H1 (cell line): ENCODE results near the gene TCF7L2. TPM values are rescaled to one million over a fixed set of nuclear protein-coding genes. Genes with fewer than 3 reads are reported as not detected.

Experiments
- CTCF ChIA-PET: fragments of 300-600 bp; sonication (Branson Sonifier 250); formaldehyde crosslinking; loops from one replicate; lab custom pipeline; 2021; ENCODE audit not compliant: partially characterized antibody; lab: Charles Lee
- POLR2A ChIA-PET: fragments of 300-600 bp; sonication (Branson Sonifier 250); formaldehyde crosslinking; loops from one replicate; lab custom pipeline; 2021; ENCODE audit warnings: inconsistent platforms; ENCODE audit not compliant: partially characterized antibody; lab: Charles Lee
- DNase-seq, 2 experiments: peaks; one replicate each; pipeline versions ENCODE4 v3.0.0 to v3.0.0-alpha.2; 2010 to 2022; ENCODE audit warnings: low spot score in 2 of 2, low read depth in 1 of 2, mixed read lengths in 1 of 2
- FAIRE-seq: peaks from 2 replicates; lab custom pipeline; 2011; peaks lifted over from hg19 to GRCh38; lab: Jason Lieb, UNC
- H2AFZ ChIP-seq: 2 replicates; pipeline ENCODE4 v1.8.1; 2012; ENCODE audit warnings: low read length, inconsistent platforms
- H2AK5ac ChIP-seq: 2 replicates; pipeline ENCODE4 v1.6.1; 2013; ENCODE audit warnings: low read depth, low read length
- H2BK120ac ChIP-seq: replicated peaks from 2 replicates; pipeline ENCODE3; 2013; ENCODE audit warnings: low read depth, low read length, inconsistent platforms
- H2BK12ac ChIP-seq: 2 replicates; pipeline ENCODE4 v1.6.1; 2013; ENCODE audit warnings: low read depth, low read length
- H2BK15ac ChIP-seq: 2 replicates; pipeline ENCODE4 v1.6.1; 2013; ENCODE audit warnings: low read length
- H2BK20ac ChIP-seq: 2 replicates; pipeline ENCODE4 v1.6.1; 2013; ENCODE audit warnings: low read length
- H2BK5ac ChIP-seq: 2 replicates; pipeline ENCODE4 v1.6.1; 2013; ENCODE audit warnings: low read depth, low read length
- H3K14ac ChIP-seq: 2 replicates; pipeline ENCODE4 v1.6.1; 2013; ENCODE audit warnings: inconsistent platforms; ENCODE audit not compliant: insufficient read length
- H3K18ac ChIP-seq: 2 replicates; pipeline ENCODE4 v1.6.1; 2013; ENCODE audit warnings: low read length; ENCODE audit errors: extremely low read depth
- H3K23ac ChIP-seq: 2 replicates; pipeline ENCODE4 v1.6.1; 2013; ENCODE audit warnings: inconsistent platforms; ENCODE audit not compliant: insufficient read length
- H3K23me2 ChIP-seq: 2 replicates; pipeline ENCODE4 v1.6.1; 2013; ENCODE audit warnings: low read depth, low read length
- H3K27ac ChIP-seq: 2 replicates; pipeline ENCODE4 v1.6.1; 2011; ENCODE audit warnings: low read depth, low read length, inconsistent platforms
- H3K27me3 ChIP-seq, 4 experiments: replicated peaks in 1 of 4; 1 replicate in 1 of 4; 2 replicates in 3 of 4; pipeline versions ENCODE4 v1.6.1 to v1.8.1; 2011 to 2013; ENCODE audit warnings: low read length in 3 of 4, mild to moderate bottlenecking in 3 of 4, inconsistent platforms in 2 of 4, mixed read lengths in 2 of 4, moderate library complexity in 1 of 4; ENCODE audit not compliant: control insufficient read depth in 3 of 4, insufficient read depth in 3 of 4; ENCODE audit errors: extremely low read depth in 1 of 4
- H3K36me3 ChIP-seq, 4 experiments: 2 replicates each; pipeline versions ENCODE4 v1.6.1 to v1.8.1; 2011 to 2013; ENCODE audit warnings: mild to moderate bottlenecking in 4 of 4, low read length in 3 of 4, moderate library complexity in 2 of 4, control low read depth in 1 of 4, inconsistent platforms in 1 of 4; ENCODE audit not compliant: insufficient read depth in 4 of 4, control insufficient read depth in 2 of 4
- H3K4ac ChIP-seq: replicated peaks from 2 replicates; pipeline ENCODE3; 2013; ENCODE audit warnings: low read length, low read depth, mixed read lengths, inconsistent platforms; ENCODE audit not compliant: insufficient read length
- H3K4me1 ChIP-seq, 4 experiments: replicated peaks in 1 of 4; 1 replicate in 1 of 4; 2 replicates in 3 of 4; pipeline versions ENCODE4 v1.6.1 to v1.8.1; 2011 to 2013; ENCODE audit warnings: low read length in 3 of 4, inconsistent platforms in 2 of 4, mixed read lengths in 1 of 4; ENCODE audit not compliant: insufficient read depth in 4 of 4, control insufficient read depth in 3 of 4
- H3K4me2 ChIP-seq, 2 experiments: 2 replicates each; pipeline versions ENCODE4 v1.6.1 to v1.8.1; 2011 to 2013; ENCODE audit warnings: low read depth in 2 of 2, low read length in 2 of 2, control low read depth in 1 of 2, inconsistent platforms in 1 of 2, mild to moderate bottlenecking in 1 of 2; ENCODE audit not compliant: insufficient read depth in 1 of 2
- H3K4me3 ChIP-seq, 4 experiments: fragments of 200-600, 300-600 bp in 1 of 4; sonication (generic), shearing (Covaris generic), sonication (Bioruptor Twin) in 1 of 4; 2 replicates each; pipeline versions ENCODE4 v1.5.1 to v1.8.1; 2011 to 2016; ENCODE audit warnings: low read length in 4 of 4, low read depth in 3 of 4, control low read depth in 2 of 4, inconsistent platforms in 2 of 4, mild to moderate bottlenecking in 2 of 4, mixed read lengths in 1 of 4, moderate library complexity in 1 of 4; ENCODE audit not compliant: insufficient read depth in 2 of 4; ENCODE audit errors: extremely low read depth in 1 of 4
- H3K56ac ChIP-seq: replicated peaks from 2 replicates; pipeline ENCODE3; 2013; ENCODE audit warnings: low read depth, mild to moderate bottlenecking, mixed read lengths, low read length, inconsistent platforms; ENCODE audit not compliant: insufficient read length
- H3K79me1 ChIP-seq: 2 replicates; pipeline ENCODE4 v1.6.1; 2013; ENCODE audit warnings: low read depth, low read length, control low read depth
- H3K79me2 ChIP-seq, 2 experiments: 2 replicates each; pipeline versions ENCODE4 v1.6.1 to v1.8.1; 2012 to 2013; ENCODE audit warnings: low read length in 2 of 2, mild to moderate bottlenecking in 2 of 2, inconsistent platforms in 1 of 2; ENCODE audit not compliant: insufficient read depth in 2 of 2, control insufficient read depth in 1 of 2
- H3K9ac ChIP-seq, 4 experiments: replicated peaks in 1 of 4; 1 replicate in 1 of 4; 2 replicates in 3 of 4; pipeline versions ENCODE4 v1.6.1 to v1.8.1; 2011 to 2013; ENCODE audit warnings: low read depth in 3 of 4, low read length in 3 of 4, control low read depth in 2 of 4, mild to moderate bottlenecking in 2 of 4, moderate library complexity in 2 of 4, inconsistent platforms in 1 of 4; ENCODE audit errors: extremely low read depth in 1 of 4
- H3K9me3 ChIP-seq, 2 experiments: 2 replicates each; pipeline versions ENCODE4 v1.6.1 to v1.8.1; 2012 to 2013; ENCODE audit warnings: mild to moderate bottlenecking in 2 of 2, moderate library complexity in 2 of 2, control low read depth in 1 of 2, inconsistent platforms in 1 of 2, low read depth in 1 of 2, low read length in 1 of 2, mixed read lengths in 1 of 2; ENCODE audit not compliant: insufficient read depth in 2 of 2
- H4K20me1 ChIP-seq, 2 experiments: replicated peaks in 1 of 2; 2 replicates each; pipeline versions ENCODE3 to v1.8.1; 2011 to 2013; ENCODE audit warnings: inconsistent platforms in 2 of 2, low read length in 2 of 2, mild to moderate bottlenecking in 1 of 2; ENCODE audit not compliant: insufficient read depth in 2 of 2, control insufficient read depth in 1 of 2
- H4K5ac ChIP-seq: 2 replicates; pipeline ENCODE4 v1.6.1; 2013; ENCODE audit warnings: low read length, low read depth, mixed read lengths, inconsistent platforms; ENCODE audit not compliant: insufficient read length
- H4K8ac ChIP-seq: 2 replicates; pipeline ENCODE4 v1.8.0; 2013; ENCODE audit warnings: mild to moderate bottlenecking, moderate library complexity, low read length, inconsistent platforms; ENCODE audit not compliant: insufficient read depth; ENCODE audit errors: extremely low read depth
- H4K91ac ChIP-seq: replicated peaks from 2 replicates; pipeline ENCODE3; 2013; ENCODE audit warnings: low read length, mixed read lengths, inconsistent platforms; ENCODE audit not compliant: insufficient read length
- EP300 ChIP-seq, 2 experiments: IDR thresholded peaks; 1 replicate in 1 of 2; 2 replicates in 1 of 2; pipeline ENCODE4 v1.6.1; 2011 to 2012; ENCODE audit warnings: low read depth in 2 of 2, low read length in 2 of 2, mild to moderate bottlenecking in 2 of 2, borderline replicate concordance in 1 of 2, inconsistent platforms in 1 of 2, moderate library complexity in 1 of 2
- KDM1A ChIP-seq: fragments of 200-600, 300-600 bp; sonication (generic); IDR thresholded peaks from 2 replicates; pipeline ENCODE4 v1.7.1; 2016; ENCODE audit warnings: mild to moderate bottlenecking, low read length, borderline replicate concordance
- POLR2A ChIP-seq, 2 experiments: IDR thresholded peaks; 1 replicate in 1 of 2; 2 replicates in 1 of 2; pipeline ENCODE4 v1.6.1; 2011; ENCODE audit warnings: low read depth in 2 of 2, low read length in 2 of 2, mild to moderate bottlenecking in 2 of 2; ENCODE audit errors: control extremely low read depth in 1 of 2
- TAF1 ChIP-seq: IDR thresholded peaks from 2 replicates; pipeline ENCODE4 v1.6.1; 2011; ENCODE audit warnings: mild to moderate bottlenecking, low read depth, low read length
- TCF12 ChIP-seq: IDR thresholded peaks from 2 replicates; pipeline ENCODE4 v1.6.1; 2011; ENCODE audit warnings: low read depth, mild to moderate bottlenecking, low read length
- WGBS, 2 experiments: shearing (Covaris generic) in 1 of 2; methylation state at CpG; one replicate each; pipeline versions ENCODE4 v1.1.6 to v1.1.7; 2013 to 2015; ENCODE audit warnings: low lambda C conversion rate in 2 of 2, mixed read lengths in 2 of 2, inconsistent platforms in 1 of 2, low coverage in 1 of 2, missing lambda C conversion rate in 1 of 2; ENCODE audit not compliant: insufficient replicate concordance in 2 of 2, insufficient coverage in 1 of 2, insufficient read length in 1 of 2; ENCODE audit errors: extremely low coverage in 1 of 2, missing lambda C conversion rate in 1 of 2; 5-methylcytosine and 5-hydroxymethylcytosine counted together
- polyA plus RNA-seq, 7 experiments: library from polyadenylated mRNA; depleted of rRNA in 3 of 7; stranded (reverse) in 5 of 7; unstranded in 2 of 7; fragments of >200 nt in 5 of 7; fragments of 200-250 nt in 2 of 7; gene quantifications; 1 replicate in 5 of 7; 2 replicates in 1 of 7; 4 replicates in 1 of 7; pipeline versions ENCODE4 v1.2.1 to v1.2.3, GENCODE V29; 2011 to 2013; ENCODE audit warnings: missing spikeins in 2 of 7, mixed read lengths in 2 of 7
- total RNA-seq: library from RNA; stranded (reverse); fragmentation: NEBNext Ultra II Directional; extraction: Animal tissue kit (Norgen Biotek cat#: 25700); gene quantifications from 2 replicates; pipeline ENCODE4 v1.2.1, GENCODE V29; 2021
- TF ChIP-seq, protein P1 (sequence below), 3 experiments: IDR thresholded peaks; 1 replicate in 2 of 3; 2 replicates in 1 of 3; pipeline versions ENCODE4 v1.5.1 to v1.6.1; 2011; ENCODE audit warnings: low read length in 3 of 3, mild to moderate bottlenecking in 3 of 3, inconsistent platforms in 2 of 3, low read depth in 1 of 3, moderate library complexity in 1 of 3; ENCODE audit not compliant: insufficient read depth in 1 of 3; ENCODE audit errors: control extremely low read depth in 1 of 3

The TCF7L2 gene
- total and polyA plus RNA-seq, 2 of the 8 experiments (the other 6 are each of a cell fraction or from before 2014, with no cell fraction given) = 33.9 to 67.3 TPM

DNA sequence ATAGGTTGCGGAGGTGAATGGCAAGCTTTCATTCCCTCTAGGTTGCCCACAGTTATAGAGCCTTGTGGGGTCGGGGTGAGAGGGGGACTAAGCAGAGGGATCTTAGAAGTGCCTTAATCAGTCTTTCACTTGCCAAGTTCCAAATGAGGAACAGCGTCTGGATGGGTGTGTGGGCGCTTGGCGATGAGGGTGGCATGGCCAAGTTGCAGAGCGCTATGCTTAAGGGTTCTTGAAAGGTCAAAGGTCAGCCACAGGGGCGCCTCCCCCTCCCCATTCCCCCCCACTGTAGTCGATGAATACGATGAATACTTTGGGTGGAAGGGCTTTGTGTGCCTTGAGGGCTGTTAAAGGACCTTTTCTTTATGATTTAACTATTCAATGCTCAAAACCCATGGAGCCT, 185.0 kb downstream of the TCF7L2 start:
- H3K27me3 ChIP-seq = no peaks in the 10 kb centered on the region
- H3K4me3 ChIP-seq = peak overlapping the region in 1 of 4 experiments; percentile 32; a peak in 2 of 8 replicates
- H2AFZ ChIP-seq = no peak overlapping the region
- H3K23me2 ChIP-seq = no peaks in the 10 kb centered on the region; the same call in none of the 2 replicates
- FAIRE-seq = peak; percentile 82
- 18% methylated on average over 9 of the region's 9 CpGs; no CpG with 5 or more reads in 1 of the 2 experiments for WGBS, 2 experiments
- no peak overlapping the region for H3K56ac ChIP-seq
- no peak overlapping the region for H4K8ac ChIP-seq
- peaks cover 33 to 70% (median 57%) of the 10 kb centered on the region in 4 experiments for H3K4me1 ChIP-seq
- H3K14ac ChIP-seq = no peak overlapping the region
- no peak overlapping the region for H3K23ac ChIP-seq
- H3K18ac ChIP-seq = peak overlapping the region; percentile 75
- H3K79me1 ChIP-seq = peaks cover 24% of the 10 kb centered on the region
- CTCF ChIA-PET = interaction anchor here (0.6 to 1.8 kb wide), 4 partner anchors 9 to 582 kb away, joined by 3 to 4 read pairs (median 3); no protein-coding TSS in a partner anchor
- H3K27ac ChIP-seq = no peak overlapping the region
- no peak overlapping the region for H4K91ac ChIP-seq
- H2BK15ac ChIP-seq = no peak overlapping the region
- no peak overlapping the region for H4K5ac ChIP-seq
- H3K9me3 ChIP-seq = no peaks in the 10 kb centered on the region
- H3K79me2 ChIP-seq = peaks cover 6 to 77% of the 10 kb centered on the region in 2 experiments
- H3K4me2 ChIP-seq = peak overlapping the region; percentile 47 to 55
- DNase-seq = peak; percentile 61 to 62
- H3K9ac ChIP-seq = no peak overlapping the region
- H4K20me1 ChIP-seq = peaks cover 10 to 21% of the 10 kb centered on the region in 2 experiments
- H2BK5ac ChIP-seq = 0 out of 2 replicates have a peak overlapping the region, but pooled peaks have one; percentile 69
- no peak overlapping the region for H2AK5ac ChIP-seq
- no peak overlapping the region for H3K4ac ChIP-seq
- H2BK20ac ChIP-seq = no peak overlapping the region
- H2BK12ac ChIP-seq = 0 out of 2 replicates have a peak overlapping the region, but pooled peaks have one; percentile 82
- POLR2A ChIA-PET = no interaction called here
- H3K36me3 ChIP-seq = no peaks in the 10 kb centered on the region
- no peak overlapping the region for H2BK120ac ChIP-seq
- TF ChIP-seq TAF1 (no peak), EP300 (IDR thresholded peaks at IDR 0.05; ENCODE audit: borderline replicate concordance in 1 of 2, low read depth in 2 of 2, low read length in 2 of 2) (peak in 1 of 2 experiments; percentile 33; a peak in 1 of 3 replicates), POLR2A (IDR thresholded peaks at IDR 0.05; ENCODE audit: control extremely low read depth in 1 of 2, low read depth in 2 of 2, low read length in 2 of 2) (0 out of 3 replicates have a peak, but pooled peaks of 1 of the 2 experiments have one; percentile 33), KDM1A (no peak), TCF12 (no peak)
- TF ChIP-seq, protein P1, sequence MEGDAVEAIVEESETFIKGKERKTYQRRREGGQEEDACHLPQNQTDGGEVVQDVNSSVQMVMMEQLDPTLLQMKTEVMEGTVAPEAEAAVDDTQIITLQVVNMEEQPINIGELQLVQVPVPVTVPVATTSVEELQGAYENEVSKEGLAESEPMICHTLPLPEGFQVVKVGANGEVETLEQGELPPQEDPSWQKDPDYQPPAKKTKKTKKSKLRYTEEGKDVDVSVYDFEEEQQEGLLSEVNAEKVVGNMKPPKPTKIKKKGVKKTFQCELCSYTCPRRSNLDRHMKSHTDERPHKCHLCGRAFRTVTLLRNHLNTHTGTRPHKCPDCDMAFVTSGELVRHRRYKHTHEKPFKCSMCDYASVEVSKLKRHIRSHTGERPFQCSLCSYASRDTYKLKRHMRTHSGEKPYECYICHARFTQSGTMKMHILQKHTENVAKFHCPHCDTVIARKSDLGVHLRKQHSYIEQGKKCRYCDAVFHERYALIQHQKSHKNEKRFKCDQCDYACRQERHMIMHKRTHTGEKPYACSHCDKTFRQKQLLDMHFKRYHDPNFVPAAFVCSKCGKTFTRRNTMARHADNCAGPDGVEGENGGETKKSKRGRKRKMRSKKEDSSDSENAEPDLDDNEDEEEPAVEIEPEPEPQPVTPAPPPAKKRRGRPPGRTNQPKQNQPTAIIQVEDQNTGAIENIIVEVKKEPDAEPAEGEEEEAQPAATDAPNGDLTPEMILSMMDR (IDR thresholded peaks at IDR 0.05; ENCODE audit: control extremely low read depth in 1 of 3, insufficient read depth in 1 of 3, low read depth in 1 of 3, low read length in 3 of 3) = no peak
